NCI-H2029 (cell line): Measurements from ENCODE around the gene PRRC2A.

Experiments
- DNase-seq: peaks from one replicate; lab custom pipeline; 2025; lab: John Stamatoyannopoulos, UW

PRRC2A gene

GRCh38 chr6:31626952-31627351, 6.4 kb downstream of the PRRC2A start:
- no peak for DNase-seq

GRCh38 chr6:31627690-31628287, 7.3 kb downstream of the PRRC2A start:
- no peak for DNase-seq

GRCh38 chr6:31629014-31629413, 8.5 kb downstream of the PRRC2A start:
- no peak for DNase-seq

GRCh38 chr6:31630177-31630934, 9.8 kb downstream of the PRRC2A start:
- no peak for DNase-seq

- no peak for DNase-seq
These were observed 10.7 kb downstream of the PRRC2A start for GRCh38 chr6:31631209-31631608.

GRCh38 chr6:31631681-31632278, 11.3 kb downstream of the PRRC2A start:
- DNase-seq: no peak

- no peak for DNase-seq
These were observed 11.9 kb downstream of the PRRC2A start for GRCh38 chr6:31632279-31632946.

- DNase-seq: no peak
These were observed 12.9 kb downstream of the PRRC2A start for GRCh38 chr6:31633447-31633846.

- DNase-seq: no peak
These were observed 13.6 kb downstream of the PRRC2A start for GRCh38 chr6:31634131-31634530.

GRCh38 chr6:31634969-31635575, 14.6 kb downstream of the PRRC2A start:
- no peak for DNase-seq

GRCh38 chr6:31636698-31637596, 16.4 kb downstream of the PRRC2A start:
- DNase-seq: no peak

GRCh38 chr6:31639043-31639442, 18.5 kb downstream of the PRRC2A start:
- DNase-seq: no peak

- DNase-seq: no peak
These were observed 18.9 kb downstream of the PRRC2A start for GRCh38 chr6:31639449-31639861.

GRCh38 chr6:31640612-31641011, 20.1 kb downstream of the PRRC2A start:
- DNase-seq: no peak

GRCh38 chr6:31641370-31641769, 20.9 kb downstream of the PRRC2A start:
- DNase-seq: no peak

- DNase-seq: no peak
These were observed 22.5 kb downstream of the PRRC2A start for GRCh38 chr6:31642798-31643570.

GRCh38 chr6:31643818-31644454, 23.4 kb downstream of the PRRC2A start:
- no peak for DNase-seq

- no peak for DNase-seq
These were observed 24.8 kb downstream of the PRRC2A start for GRCh38 chr6:31645325-31645724.

GRCh38 chr6:31651602-31652191, 31.2 kb downstream of the PRRC2A start:
- peak; percentile 69 for DNase-seq
